HG03066 (cell line): Measurements from ENCODE around the gene FAM20A.

Experiments
- ATAC-seq: cut with Tn5 transposase; IDR thresholded peaks from one replicate; pipeline ENCODE4 v1.9.1; 2021; ENCODE audit warnings: low read depth; ENCODE audit not compliant: unreplicated experiment

Gene FAM20A

DNA sequence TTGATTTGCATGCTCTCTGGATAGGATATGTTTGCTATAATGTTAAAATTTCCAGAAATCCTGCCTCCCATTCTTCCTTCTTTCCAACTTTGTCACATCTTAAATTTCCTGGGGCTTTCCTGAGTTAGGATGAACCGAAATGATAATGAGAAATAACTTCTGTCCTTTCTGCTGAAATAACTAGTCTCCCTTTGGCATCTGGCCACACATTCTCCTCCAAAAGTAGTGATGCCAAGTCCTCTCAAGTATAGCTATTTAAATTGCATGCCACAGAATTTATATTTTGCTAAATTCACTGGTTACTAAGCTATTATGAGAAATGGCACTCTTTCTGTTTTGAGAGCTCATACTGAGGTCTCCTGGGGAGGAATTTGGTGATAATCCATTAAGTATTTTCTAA lies 30.6 kb downstream of the FAM20A start:
- ATAC-seq: no peak

DNA sequence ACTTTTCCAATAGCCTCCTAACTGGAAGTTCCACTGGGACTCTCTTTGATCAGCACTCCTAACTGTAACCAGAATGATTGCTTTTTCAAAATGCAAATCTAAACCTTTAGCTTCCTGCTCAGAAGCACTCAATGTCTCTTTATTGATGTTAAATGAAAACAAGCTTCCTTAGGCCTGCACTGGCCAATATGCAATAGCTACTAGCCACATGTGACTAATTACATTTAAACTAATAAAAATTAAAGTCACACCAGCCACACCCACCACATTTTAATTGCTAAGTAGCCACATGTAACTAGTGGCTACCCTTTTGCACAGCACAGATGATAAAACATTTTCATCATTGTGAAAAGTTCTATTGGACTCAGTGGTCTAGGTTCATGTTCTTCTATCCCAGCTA lies 31.8 kb downstream of the FAM20A start:
- no peak for ATAC-seq

DNA sequence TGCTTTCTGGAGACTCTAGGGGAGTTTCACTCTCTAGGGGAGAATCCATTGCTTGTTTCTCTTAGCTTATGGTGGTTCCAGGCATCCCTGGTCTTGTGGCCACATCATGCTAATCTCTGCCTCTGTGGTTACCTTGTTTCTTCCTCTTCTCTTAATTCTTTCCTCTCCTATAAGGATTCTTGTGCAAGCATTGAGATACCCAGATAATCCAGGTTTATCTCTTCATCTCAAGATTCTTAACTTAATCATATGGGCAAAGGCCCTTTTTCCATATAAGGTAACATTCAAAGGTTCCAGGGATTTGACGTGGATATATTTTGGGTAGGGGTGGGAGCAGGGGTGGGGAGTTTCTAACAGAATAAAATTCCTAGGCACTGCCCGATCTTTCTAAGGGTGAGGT lies 32.6 kb downstream of the FAM20A start:
- no peak for ATAC-seq

DNA sequence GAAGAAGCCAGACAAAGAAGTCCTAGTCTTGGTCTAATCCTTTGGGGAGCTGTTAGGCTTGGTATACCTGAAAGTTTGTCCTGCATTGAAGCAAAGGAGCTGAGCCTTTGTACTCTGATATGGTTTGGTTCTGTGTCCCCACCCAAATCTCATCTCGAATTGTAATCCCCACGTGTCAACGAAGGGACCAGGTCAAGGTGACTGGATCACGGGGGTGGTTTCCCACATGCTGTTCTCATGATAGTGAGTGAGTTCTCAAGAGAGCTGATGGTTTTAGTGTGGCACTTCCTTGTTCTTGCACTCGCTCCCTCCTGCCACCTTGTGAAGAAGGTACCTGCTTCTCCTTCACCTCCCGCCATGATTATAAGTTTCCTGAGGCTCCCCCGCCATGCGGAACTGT lies 33.6 kb downstream of the FAM20A start:
- ATAC-seq: no peak

DNA sequence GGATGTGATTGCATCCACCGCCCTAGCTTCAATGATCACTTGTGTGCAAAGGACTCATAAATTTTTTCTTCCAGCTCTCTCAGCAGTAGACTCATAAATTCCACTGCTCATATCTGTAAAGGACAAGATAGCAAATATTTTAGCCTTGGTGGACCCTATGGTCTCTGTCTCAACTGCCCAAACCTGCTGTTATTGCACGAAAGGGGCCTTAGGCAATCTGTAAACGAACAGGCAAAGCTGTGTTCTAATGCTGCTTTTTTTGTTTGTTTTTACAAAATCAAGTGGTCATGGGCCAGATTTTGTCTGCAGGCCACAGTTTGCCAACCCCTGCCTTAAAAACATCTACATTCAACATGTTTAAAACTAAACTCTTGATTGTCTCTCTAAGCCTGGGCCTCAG lies 34.1 kb downstream of the FAM20A start:
- ATAC-seq: no peak

DNA sequence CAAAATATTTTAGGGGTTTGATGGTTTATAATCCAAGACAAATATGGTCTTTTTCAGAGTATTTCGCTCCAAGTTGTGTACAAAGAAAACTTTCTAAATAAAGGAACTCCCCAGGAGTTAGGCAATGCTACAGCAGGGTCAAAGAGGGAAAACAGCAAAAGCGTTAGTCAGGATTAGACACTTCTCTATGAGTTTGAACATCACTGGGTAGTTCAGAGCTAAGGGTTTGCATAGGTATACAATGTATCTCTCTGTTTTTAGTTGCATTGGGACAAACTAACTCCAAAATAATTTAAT lies 34.8 kb downstream of the FAM20A start:
- ATAC-seq: no peak

DNA sequence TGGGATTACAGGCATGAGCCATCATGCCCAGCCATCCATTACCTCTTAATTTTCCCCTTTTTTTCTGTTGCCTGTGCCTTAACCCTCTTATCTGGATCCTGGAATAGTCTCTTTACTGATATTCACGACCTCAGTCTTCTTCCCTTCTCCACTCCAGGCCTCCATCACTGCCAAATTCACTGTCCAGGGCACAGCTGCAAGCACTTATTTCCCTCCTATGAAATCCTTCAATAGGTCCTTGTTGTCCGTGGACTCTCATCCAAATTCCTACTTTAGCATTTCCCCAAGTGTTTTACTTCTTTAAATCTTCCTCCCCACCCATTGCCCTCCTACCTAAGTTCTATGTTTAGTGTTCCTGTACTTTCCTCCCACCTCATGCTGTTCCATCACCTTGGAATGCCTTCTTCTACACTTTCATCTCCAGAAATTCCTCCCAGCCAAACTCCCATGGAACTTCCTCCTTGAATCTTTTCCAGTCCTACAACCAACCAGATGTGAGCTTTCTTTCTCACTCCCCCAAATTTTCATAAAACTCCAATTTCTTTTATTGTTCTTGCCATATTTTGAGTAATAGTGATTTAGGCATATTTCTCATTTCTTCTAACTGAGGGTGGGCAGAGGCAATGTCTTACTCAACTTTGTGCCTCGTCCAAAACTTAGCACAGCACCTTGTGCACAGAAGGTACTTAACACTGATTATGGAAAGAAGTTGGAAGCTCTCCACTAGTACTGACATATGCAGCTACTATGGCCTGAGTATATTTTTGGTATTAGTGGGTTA lies 35.3 kb downstream of the FAM20A start:
- no peak for ATAC-seq

DNA sequence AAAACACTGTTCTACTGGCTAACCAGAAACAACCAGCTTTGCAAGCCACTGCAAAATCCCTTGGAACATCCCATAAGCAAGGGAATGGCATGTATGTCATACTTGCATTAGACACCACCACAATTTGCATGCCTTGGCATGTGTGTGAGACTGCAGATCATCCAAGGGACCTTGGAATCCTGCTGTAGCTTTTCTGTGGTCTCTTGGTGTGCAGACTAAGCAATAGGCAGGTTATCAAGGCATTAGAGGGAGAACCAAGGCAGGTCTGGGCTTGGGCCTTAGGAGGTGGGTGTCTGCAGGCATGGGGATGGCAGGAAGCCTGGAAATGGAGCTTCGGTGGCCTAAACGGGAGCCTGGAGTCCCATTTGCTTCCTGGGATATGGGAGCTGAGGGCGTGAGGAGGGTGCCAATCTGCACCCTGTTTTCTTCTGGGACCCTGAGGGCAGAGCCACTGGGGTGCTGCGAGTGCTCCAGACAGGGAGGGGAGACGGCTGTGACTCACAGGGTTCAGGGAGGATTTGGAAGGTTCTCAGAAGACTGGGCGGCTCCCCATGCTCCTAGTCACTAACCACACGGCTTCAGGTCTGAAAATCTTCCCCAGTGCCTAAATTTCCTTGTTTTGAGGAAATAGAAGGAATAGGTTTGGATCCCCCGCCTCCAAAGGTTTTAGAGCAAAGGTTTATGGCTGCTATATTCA lies 36.6 kb downstream of the FAM20A start:
- no peak for ATAC-seq

DNA sequence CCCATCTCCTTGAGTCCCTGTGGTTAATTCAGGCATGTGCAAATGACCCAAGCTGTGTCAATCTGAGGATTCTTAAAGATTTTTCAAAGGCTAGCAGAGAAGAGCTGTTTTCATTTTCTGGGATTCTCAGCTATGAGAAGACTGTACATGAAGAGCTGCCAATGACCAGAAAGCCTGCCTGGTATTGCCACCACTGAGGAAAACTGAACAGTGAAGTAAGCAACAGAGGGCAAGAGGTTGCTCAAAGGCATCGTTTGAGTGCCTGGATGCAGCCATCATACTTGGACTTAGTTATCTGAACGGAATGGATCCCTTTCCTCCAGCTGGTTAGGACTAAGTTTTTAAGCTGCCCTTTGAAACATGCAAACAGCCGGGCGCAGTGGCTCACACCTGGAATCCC lies 38.4 kb downstream of the FAM20A start:
- ATAC-seq: no peak

DNA sequence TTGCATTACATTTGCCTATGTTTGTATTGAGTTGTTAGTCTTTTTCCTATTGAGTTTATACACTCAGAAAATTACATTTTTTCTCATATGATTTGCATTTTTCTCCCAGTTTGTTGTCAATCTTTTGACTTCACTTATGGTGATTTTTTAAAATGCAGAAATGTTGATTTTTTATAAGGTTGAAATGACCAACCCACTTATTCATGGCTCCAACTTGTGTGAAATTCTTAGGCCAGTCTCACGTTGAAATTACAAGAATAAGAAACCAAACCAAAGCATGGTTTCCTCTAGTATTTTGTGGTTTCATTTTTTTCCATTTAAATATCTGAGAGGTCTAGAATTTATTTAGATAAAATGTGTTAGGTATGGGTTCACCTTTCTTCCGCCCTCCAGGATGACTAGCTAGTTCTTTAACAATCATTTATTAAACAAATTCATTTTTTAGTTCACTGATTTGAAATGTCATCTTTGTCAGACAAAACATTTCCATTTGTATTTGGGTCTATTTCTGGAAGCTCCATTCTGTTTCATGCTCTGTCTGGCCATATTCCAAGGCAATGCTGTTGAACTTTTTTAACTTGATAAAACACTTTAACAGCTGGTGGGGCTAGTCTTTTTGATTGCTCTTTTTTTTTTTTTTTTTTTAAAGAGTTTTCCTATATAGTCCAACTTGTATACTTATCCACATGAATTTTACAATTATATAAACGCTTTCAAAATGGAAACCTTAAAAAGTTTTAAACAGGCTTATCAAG lies 40.0 kb downstream of the FAM20A start:
- no peak for ATAC-seq

DNA sequence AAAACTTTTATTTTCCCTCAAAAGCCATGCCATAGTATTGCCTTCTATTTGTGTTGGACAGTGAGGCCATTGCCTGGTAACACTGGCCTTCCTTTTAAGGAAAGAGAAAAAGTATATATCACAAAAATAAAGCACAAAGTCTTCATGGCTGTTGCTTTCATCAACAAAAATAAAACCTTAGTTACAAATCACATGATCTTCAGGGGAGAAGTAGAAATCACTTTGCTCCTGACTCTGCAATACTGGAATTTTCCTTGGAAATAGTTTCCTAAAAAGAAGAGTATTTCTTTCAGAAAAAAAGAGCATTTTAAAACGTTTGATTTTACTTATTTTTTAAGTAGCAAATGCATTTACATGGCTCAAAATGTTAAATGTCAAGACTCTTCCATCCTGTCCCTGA lies 41.9 kb downstream of the FAM20A start:
- ATAC-seq: no peak

DNA sequence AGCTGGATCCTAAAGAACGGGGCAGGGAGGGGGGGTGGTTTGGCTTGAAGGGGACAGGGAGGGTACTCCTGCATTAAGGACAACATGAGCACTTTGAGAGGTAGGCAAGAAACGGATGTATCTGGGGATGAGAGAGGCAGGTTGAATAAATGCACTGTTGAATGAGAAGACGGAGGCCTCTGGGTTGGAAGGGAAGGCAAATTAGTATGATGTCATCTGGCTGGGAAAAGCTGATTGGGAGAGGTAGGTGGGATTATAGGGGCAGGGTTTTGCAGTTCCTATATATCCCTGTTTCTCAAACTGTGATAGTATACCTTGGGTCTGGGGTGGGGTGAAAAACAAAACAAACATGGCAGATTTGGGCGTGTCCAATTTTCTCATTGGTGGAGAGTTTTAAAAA lies 44.6 kb downstream of the FAM20A start:
- ATAC-seq: no peak

DNA sequence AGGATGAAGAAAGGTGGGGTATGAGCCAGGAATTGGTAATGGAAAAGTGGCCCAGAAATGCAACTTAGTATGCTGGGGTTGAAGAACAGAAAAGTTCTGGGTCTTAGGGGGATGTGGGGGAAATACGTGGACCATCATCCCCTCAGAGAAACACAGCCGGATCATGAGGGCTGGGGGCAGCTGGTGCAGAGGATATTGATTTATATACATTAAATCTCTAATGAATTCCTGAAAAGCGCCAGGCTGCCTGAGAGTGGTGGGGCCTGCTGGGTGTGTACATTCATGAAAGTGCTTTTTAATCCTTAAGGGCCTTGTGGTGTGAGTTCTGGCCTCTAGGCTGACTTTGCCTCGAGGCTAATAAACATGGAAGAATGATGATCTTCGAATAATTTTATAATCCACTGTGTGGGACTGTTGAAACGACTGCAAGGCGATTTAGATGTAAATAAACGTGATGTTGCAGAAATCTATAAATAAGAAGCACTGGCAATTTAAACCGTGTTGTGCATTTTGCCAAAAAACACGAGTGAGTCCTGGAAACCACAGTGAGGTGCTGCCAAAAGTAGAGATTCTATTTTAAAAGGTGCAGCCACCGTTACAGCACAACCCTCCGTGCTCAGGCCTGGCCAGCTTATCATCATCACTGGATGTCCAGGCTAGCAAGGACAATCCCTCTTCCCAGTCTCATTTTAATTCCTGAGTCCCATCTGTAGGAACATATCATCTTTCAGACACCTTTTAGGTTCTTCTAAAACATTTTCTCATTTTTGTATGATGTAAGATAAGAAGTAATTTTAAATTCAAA lies 56.9 kb downstream of the FAM20A start:
- no peak for ATAC-seq

DNA sequence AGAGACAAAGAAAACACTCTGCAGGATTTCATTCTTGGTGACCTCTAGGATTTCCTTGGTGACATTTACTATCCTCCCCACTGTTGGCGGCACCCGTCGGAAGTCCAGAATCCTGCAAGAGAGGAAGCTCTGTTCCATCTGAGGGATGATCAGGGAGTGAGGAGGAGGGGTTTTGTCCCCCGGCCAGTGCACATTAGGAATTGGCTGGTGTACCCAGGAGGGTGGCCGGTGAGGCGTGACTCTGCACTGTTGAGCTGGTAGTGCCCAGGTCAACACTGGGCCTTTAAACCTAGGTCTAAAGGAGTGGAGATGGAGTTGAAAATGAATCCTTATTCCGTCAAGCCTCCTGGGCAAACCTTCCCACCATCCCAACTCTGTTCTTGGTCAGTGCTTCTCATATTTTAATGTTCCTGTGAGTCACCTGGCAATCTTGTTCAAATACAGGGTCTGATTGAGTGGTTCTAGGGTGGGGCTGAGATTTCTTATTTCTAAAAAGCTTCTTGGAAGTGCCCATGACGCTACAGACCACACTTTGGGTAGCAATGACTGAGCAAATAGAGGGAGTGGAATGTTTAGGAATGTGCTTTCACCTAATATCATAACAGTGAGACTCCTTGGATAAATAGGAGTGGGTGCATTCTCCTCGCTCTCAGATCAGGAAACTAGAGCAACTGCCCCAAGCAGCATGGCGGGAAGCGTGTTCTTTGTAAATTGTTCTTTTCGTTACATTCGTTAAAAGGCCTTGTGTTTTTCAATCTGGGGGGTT lies 58.3 kb downstream of the FAM20A start:
- ATAC-seq: no peak

DNA sequence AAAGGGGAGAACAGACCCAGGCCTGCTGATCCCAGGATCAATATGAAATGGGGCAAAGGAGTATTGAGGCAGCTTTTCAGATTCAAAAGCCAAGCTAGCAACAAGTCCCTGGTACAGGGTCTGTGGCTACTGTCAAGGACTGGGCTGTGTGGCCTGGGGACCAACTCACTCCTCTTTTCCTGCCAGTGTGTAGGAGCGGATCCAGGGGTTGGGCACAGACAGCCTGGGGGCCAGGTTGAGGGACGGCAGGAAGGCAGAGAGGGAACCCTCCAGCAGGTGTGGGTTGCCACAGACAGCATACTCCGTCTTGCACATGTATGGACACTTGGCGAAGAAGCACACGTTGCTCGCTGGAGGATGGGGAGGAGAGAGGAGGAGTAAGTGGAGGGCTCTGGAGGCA lies 59.4 kb downstream of the FAM20A start:
- ATAC-seq: no peak

DNA sequence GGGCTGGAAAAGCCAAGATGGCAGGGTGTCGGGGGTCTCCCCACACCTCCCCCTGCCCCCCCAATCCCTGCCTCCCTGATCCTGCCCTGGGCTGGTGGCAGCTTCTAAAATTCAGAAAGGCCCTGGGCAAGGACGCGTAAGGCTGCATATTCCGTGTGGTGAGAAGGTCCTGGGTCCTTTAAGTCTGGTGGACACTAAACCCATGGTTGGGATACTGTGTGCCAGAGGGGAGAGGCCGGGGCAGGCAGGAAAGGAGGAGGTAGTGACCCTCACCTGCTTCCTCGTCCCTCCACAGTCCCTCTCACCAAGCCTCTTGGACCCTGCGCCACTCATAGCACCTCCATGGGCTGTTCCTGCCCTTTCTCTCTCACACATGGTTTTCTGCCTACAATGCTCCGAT lies 60.2 kb downstream of the FAM20A start:
- no peak for ATAC-seq

DNA sequence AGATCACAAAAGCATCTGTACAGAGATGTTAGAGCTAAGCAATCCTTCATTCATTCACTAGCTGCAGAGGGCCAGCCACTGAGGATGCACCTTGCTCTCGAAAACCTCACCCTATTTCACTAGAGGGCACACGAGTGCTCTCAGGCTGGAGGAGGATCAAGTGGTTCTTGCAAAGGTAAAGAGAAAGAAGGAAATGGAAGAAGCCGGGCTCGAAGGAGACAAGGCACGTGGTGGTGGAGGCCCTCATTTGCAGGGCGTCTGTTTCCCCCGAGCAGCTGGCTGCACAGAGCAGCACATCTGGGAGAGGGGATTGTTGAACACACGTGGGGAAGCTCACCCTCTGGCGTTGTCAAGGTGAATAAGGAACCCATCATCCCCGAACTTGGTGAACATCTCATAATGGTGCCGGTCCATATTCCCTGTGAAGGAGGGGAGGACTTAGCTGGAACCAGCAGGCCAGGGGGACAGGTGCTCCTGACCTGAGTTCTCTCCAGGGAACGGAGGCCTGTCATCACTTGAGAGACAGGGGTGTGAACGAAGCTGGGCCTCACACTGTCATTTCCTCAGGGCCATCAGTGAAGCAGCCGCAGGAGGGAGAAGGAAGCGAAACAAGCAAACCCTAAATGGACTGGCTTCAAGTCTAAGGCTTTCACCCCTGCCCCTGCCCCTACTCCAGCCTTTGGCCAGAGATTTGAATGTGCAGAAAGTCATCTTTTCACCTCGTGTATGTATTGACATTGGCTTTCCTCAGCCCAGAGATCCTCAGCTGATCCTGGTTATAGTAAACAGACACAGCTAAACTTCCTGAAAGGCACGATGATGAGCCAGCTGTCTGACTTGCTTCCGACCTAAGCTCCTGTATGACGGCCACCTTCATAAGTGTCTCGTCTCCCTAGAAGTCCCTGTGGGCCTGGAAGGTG lies 61.4 kb downstream of the FAM20A start:
- ATAC-seq: no peak

DNA sequence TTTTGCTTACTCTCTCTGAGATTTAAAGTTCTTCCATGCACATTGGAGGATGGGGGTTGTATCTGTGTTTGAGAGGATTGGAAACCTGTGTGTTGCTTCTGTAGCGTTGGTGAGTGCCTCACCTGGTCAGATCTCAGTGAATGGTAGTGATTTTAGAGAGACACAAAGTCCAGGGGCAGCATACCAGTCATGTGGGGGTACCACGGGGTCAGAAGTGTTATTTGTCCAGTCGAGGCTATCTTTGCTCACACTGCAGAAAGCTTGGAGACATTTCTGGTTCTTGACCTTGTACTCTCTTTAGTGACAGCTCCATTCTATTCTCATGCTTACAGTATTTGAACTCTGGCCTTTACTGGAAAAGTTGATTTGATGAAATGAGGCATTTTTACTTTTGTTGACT lies 65.2 kb downstream of the FAM20A start:
- no peak for ATAC-seq

DNA sequence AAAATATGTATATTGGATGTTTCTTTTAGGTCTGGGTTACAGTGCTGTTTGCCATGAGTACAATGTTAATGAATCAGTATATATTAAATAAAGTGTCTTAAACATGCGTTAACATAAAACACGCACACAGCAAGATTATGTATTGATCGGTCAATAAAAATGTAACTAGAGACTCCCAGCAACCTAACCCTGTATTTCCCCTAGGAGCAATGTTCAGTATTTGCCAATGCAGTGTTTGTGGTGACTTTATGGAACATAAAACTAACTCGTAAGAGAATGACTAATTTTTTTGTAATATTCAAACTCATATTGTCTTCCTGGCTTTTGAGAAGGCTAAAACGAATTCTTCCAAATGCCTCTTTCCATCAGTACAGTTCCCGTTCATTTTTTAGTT lies 66.5 kb downstream of the FAM20A start:
- ATAC-seq: no peak
